Lower leg skin (tissue), 3 donors: Measurements from ENCODE around the gene CAPN5.

Source experiments
- CTCF ChIP-seq, 3 donors: fragments of 450-650 bp; IDR thresholded peaks; one replicate each; pipeline ENCODE4 v1.5.1; 2016; ENCODE audit warnings: antibody characterized with exemption in 3 of 3, mild to moderate bottlenecking in 3 of 3, moderate library complexity in 2 of 3
- POLR2A ChIP-seq, 2 donors: fragments of 450-650 bp; IDR thresholded peaks; one replicate each; pipeline ENCODE4 v1.6.1; 2016 to 2017; ENCODE audit warnings: antibody characterized with exemption in 2 of 2, mild to moderate bottlenecking in 1 of 2, moderate library complexity in 1 of 2

- TF ChIP-seq CTCF (IDR thresholded peaks at IDR 0.05) (no peak), POLR2A (IDR thresholded peaks at IDR 0.05) (no peak)
Measured at GRCh38 chr11:77026221-77026620, 40.5 kb upstream of the CAPN5 start.
